Epidermal melanocyte (primary cell): ENCODE data around the gene NOTCH1.

Source experiments
- DNase-seq: peaks from one replicate; pipeline ENCODE4 v3.0.0; 2011; ENCODE audit warnings: low spot score; ENCODE audit not compliant: insufficient read length

Gene NOTCH1

GRCh38 chr9:136545692-136545964 lies 220 bp downstream of the NOTCH1 start:
- DNase-seq, result peak; percentile 60

GRCh38 chr9:136544964-136545691 lies 720 bp downstream of the NOTCH1 start:
- DNase-seq, result no peak

- no peak for DNase-seq
These were observed 1.3 kb downstream of the NOTCH1 start for GRCh38 chr9:136544548-136544963.

- peak; percentile 87 for DNase-seq
These were observed 1.9 kb downstream of the NOTCH1 start for GRCh38 chr9:136543830-136544547.

GRCh38 chr9:136543280-136543679 lies 2.6 kb downstream of the NOTCH1 start:
- DNase-seq, result no peak

GRCh38 chr9:136542241-136543040 lies 3.4 kb downstream of the NOTCH1 start:
- DNase-seq, result no peak

- DNase-seq, result no peak
These were observed 4.1 kb downstream of the NOTCH1 start for GRCh38 chr9:136541709-136542108.

GRCh38 chr9:136541179-136541578 lies 4.7 kb downstream of the NOTCH1 start:
- DNase-seq, result no peak

- DNase-seq, result no peak
These were observed 6.1 kb downstream of the NOTCH1 start for GRCh38 chr9:136539427-136540421.

GRCh38 chr9:136538599-136539426 lies 7.0 kb downstream of the NOTCH1 start:
- no peak for DNase-seq

GRCh38 chr9:136537896-136538598 lies 7.8 kb downstream of the NOTCH1 start:
- no peak for DNase-seq

GRCh38 chr9:136537411-136537810 lies 8.4 kb downstream of the NOTCH1 start:
- no peak for DNase-seq

GRCh38 chr9:136536721-136537241 lies 9.1 kb downstream of the NOTCH1 start:
- DNase-seq, result no peak

GRCh38 chr9:136536051-136536720 lies 9.7 kb downstream of the NOTCH1 start:
- no peak for DNase-seq

- DNase-seq, result no peak
These were observed 10.8 kb downstream of the NOTCH1 start for GRCh38 chr9:136535070-136535469.

GRCh38 chr9:136534366-136534765 lies 11.5 kb downstream of the NOTCH1 start:
- DNase-seq, result no peak

- DNase-seq, result no peak
These were observed 12.1 kb downstream of the NOTCH1 start for GRCh38 chr9:136533775-136534157.

- no peak for DNase-seq
These were observed 12.8 kb downstream of the NOTCH1 start for GRCh38 chr9:136532799-136533774.
